Heart right ventricle (tissue), 16 donors: ENCODE results near the gene EEF1AKMT2. TPM values are rescaled to one million over a fixed set of nuclear protein-coding genes. Genes with fewer than 3 reads are reported as not detected.
A peak's percentile ranks its signal among the peaks of the same experiment; 100 is the strongest.
"Not testable (repeated sequence)": the region's sequence is repeated elsewhere in the genome, so short reads cannot be mapped to it uniquely, and the experiment has no call there.

Experiments used
- ATAC-seq, 8 donors: fragments of 200-7000 bp; cut with Tn5 transposase; one replicate each; pipeline ENCODE4 v1.9.1; 2020; ENCODE audit warnings: mild to moderate bottlenecking in 8 of 8, moderate library complexity in 8 of 8, moderate number of reproducible peaks in 1 of 8
- DNase-seq, 2 donors: peaks; one replicate each; pipeline ENCODE4 v3.0.0-alpha.2; 2020
- H3K27ac ChIP-seq, 10 donors: fragments of 200-600 bp; sonication (generic) in 2 of 10; one replicate each; pipeline versions ENCODE4 v1.5.0 to v1.8.0; 2020 to 2022; ENCODE audit warnings: mild to moderate bottlenecking in 3 of 10
- H3K27me3 ChIP-seq, 7 donors: fragments of 200-600 bp; one replicate each; pipeline ENCODE4 v1.8.0; 2021 to 2022; ENCODE audit warnings: mild to moderate bottlenecking in 2 of 7
- H3K36me3 ChIP-seq, 9 donors: fragments of 200-600 bp; sonication (generic) in 1 of 9; one replicate each; pipeline versions ENCODE4 v1.5.0 to v1.8.0; 2020 to 2022; ENCODE audit warnings: mild to moderate bottlenecking in 2 of 9
- H3K4me1 ChIP-seq, 9 donors: fragments of 200-600 bp; sonication (generic) in 1 of 9; one replicate each; pipeline versions ENCODE4 v1.5.0 to v1.8.0; 2020 to 2022; ENCODE audit warnings: mild to moderate bottlenecking in 4 of 9
- H3K4me3 ChIP-seq, 10 donors: fragments of 200-600 bp; sonication (generic) in 2 of 10; one replicate each; pipeline versions ENCODE4 v1.5.0 to v1.8.0; 2020 to 2022; ENCODE audit warnings: mild to moderate bottlenecking in 7 of 10, moderate library complexity in 2 of 10
- H3K9me3 ChIP-seq, 11 donors: fragments of 200-600 bp in 10 of 11; sonication (generic) in 2 of 11; one replicate each; pipeline versions ENCODE4 v1.5.0 to v1.8.0; 2013 to 2022; ENCODE audit warnings: mild to moderate bottlenecking in 2 of 11, control low read depth in 1 of 11, moderate library complexity in 1 of 11
- WGBS, 2 donors: extraction: QIAGEN DNeasy Blood & Tissue Kit; methylation state at CpG; one replicate each; pipeline ENCODE4 v1.1.7; 2013; ENCODE audit warnings: inconsistent platforms in 1 of 2; 5-methylcytosine and 5-hydroxymethylcytosine counted together
- intact Hi-C, 10 donors: fragments of 100-400 bp; cut with DNase I; formaldehyde crosslinking; loops; one replicate each; pipeline versions ENCODE4 v1.11.1 to v1.14.2; 2022
- polyA plus RNA-seq, 2 donors: library from polyadenylated mRNA; stranded (reverse); fragments of 200-250 nt; gene quantifications; one replicate each; pipeline ENCODE4 v1.2.3, GENCODE V29; 2013
- total RNA-seq, 10 donors: library from RNA; stranded (reverse); fragmentation: NEBNext Ultra II Directional in 3 of 10; extraction: Animal tissue kit (Norgen Biotek cat#: 25700) in 3 of 10; gene quantifications; one replicate each; pipeline versions ENCODE4 v1.2.1 to v1.2.4, GENCODE V29; 2021 to 2023
- TF ChIP-seq, protein P1 (sequence below), 9 donors: fragments of 200-600 bp; sonication (generic) in 2 of 9; IDR thresholded peaks; one replicate each; pipeline versions ENCODE4 v1.5.0 to v1.8.0; 2021 to 2022; ENCODE audit warnings: antibody characterized with exemption in 9 of 9, mild to moderate bottlenecking in 5 of 9, moderate library complexity in 1 of 9
- donor health status: Arrhythmogenic right ventricular cardiomyopathy.
- donor health status: ischemic (EF 13 %, LVEDD 7.1; RV severe dilation, severe dysfunction).
- donor health status: healthy with polysubstance abuse.
- donor health status: DM: no; HTN: yes; CAD: no.
- donor health status: DM: no; HTN: no; CAD: no.
- donor health status: ischemic (EF 25% LVEDD 6.9; RV normal size, moderate dysfunction).
- donor health status: ischemic (EF 25% LVEDD 5.7; RV mildly dilated, moderate dysfunction).
- donor health status: healthy.
- donor health status: DM: yes; HTN: yes; CAD: no.
- donor health status: Ischemic cardiomyopathy.
- donor health status: ischemic (EF 35%, LVEDD 5.7; RV mildly dilated, moderate dysfunction).
- donor health status: nonischemic (EF 11% LVEDD 7.7; RV severe dilation, severe dysfunction).
- donor health status: DM: yes; HTN: yes; CAD: no.
- donor health status: PGD.
- donor health status: ischemic (EF 29% LVEDD 5.4; RV normal size, mild dysfunction).
- donor health status: nonischemic (EF 23%, LVEDD 6.1; RV moderate dilation, normal function).

Gene EEF1AKMT2
- total and polyA plus RNA-seq, 12 donors, result 7.4 to 18.8 (median 13.0) TPM

DNA sequence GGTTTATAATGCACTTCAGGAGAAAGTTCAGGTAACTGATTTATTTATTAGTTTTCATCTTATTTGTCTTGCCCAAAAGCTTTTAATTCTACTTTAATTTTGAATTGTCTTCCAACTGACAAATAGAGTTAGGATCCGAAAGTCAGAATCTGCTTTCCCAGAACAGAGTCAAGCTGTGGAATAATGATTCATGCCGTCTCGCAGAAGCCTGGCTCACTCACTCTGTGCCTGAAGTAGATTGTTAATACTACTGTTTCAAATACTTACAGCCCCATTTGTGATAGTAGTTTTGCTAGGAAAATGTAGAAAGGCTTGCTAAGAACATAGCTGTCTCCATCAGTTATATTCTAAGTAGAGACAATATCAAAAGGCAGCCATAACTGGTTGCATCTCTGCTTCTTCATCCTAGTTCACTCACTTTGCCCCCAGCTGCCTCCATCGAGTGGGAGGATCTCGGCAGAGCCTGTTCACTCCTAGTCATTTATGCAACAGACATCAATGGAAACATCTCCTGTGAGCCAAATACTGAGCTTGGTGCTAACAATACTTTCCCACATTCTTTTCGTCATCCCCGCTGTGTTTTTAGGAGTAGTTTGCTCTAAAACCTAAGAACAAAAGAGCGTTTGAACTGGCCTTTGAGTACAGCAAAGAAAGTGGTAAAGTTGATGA is 37.9 kb upstream of the EEF1AKMT2 start:
- H3K27ac ChIP-seq, result no peak overlapping the region
- H3K27me3 ChIP-seq, result no peaks in the 10 kb centered on the region
- peaks cover 0 to 92% (median 57%) of the 10 kb centered on the region in 9 donors for H3K36me3 ChIP-seq
- WGBS, 2 donors, result 90 to 96% methylated on average over 8 of the region's 8 CpGs
- no peak for DNase-seq
- ATAC-seq, result no peak
- TF ChIP-seq, protein P1, sequence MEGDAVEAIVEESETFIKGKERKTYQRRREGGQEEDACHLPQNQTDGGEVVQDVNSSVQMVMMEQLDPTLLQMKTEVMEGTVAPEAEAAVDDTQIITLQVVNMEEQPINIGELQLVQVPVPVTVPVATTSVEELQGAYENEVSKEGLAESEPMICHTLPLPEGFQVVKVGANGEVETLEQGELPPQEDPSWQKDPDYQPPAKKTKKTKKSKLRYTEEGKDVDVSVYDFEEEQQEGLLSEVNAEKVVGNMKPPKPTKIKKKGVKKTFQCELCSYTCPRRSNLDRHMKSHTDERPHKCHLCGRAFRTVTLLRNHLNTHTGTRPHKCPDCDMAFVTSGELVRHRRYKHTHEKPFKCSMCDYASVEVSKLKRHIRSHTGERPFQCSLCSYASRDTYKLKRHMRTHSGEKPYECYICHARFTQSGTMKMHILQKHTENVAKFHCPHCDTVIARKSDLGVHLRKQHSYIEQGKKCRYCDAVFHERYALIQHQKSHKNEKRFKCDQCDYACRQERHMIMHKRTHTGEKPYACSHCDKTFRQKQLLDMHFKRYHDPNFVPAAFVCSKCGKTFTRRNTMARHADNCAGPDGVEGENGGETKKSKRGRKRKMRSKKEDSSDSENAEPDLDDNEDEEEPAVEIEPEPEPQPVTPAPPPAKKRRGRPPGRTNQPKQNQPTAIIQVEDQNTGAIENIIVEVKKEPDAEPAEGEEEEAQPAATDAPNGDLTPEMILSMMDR (IDR thresholded peaks at IDR 0.05), result no peak
- intact Hi-C loops, result loop anchor here in 8 of 10 donors (5.0 to 10.0 kb wide), 3 partner anchors 295 to 307 kb away; no protein-coding TSS in a partner anchor
- no peak overlapping the region for H3K4me3 ChIP-seq
- no peaks in the 10 kb centered on the region for H3K4me1 ChIP-seq
- H3K9me3 ChIP-seq, result no peaks in the 10 kb centered on the region

DNA sequence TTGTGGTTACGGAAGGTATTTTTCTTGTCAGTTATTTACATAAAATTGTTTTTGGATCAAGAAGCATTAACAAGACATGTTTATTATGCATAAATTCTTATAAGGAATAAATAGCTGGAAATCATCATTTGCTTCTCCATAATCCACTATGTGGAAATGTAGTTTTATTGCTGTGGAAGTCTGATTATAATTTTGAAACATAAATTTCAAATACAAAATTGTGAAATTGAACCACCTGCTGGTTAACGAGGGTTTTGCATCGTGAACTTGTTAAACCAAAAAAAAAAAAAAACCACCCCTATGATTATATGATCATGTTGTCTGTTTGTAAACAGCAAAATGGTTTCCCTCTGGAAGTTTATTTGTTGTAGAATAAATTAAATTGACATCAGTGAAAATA is 35.8 kb upstream of the EEF1AKMT2 start:
- Histone ChIP-seq H3K4me3 (no peak overlapping the region), H3K9me3 (no peaks in the 10 kb centered on the region), H3K4me1 (no peaks in the 10 kb centered on the region), H3K27me3 (no peaks in the 10 kb centered on the region), H3K36me3 (peaks cover 0 to 80% (median 43%) of the 10 kb centered on the region in 9 donors), H3K27ac (no peak overlapping the region)
- intact Hi-C loops, result loop anchor here (2.0 to 10.0 kb wide), 4 partner anchors 293 to 305 kb away; no protein-coding TSS in a partner anchor
- DNase-seq, result no peak
- 48 to 64% methylated on average over 3 of the region's 3 CpGs for WGBS, 2 donors
- ATAC-seq, result no peak
- TF ChIP-seq, protein P1 (IDR thresholded peaks at IDR 0.05), result peak; percentile 25 to 72 (median 58)

DNA sequence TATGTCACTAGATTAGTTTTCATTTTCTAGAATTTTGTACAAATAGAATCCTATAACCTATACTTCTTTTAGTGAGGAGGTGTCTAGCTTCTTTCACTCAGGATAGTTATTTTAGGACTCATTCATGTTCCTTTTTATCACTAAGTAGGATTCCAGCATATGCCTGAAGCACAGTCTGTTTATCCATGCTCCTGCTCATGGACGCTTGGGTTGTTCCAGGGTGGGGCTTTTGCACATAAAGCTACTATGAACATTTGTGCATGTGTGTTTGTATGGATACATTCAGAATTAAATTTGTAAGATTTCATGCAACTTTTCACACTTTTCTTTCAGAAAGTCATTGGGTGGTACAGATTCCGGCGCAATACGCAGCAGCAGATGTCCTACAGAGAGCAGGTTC is 34.6 kb upstream of the EEF1AKMT2 start:
- no peaks in the 10 kb centered on the region for H3K27me3 ChIP-seq
- DNase-seq (no peak), ATAC-seq (no peak)
- H3K9me3 ChIP-seq, result no peaks in the 10 kb centered on the region
- TF ChIP-seq, protein P1 (IDR thresholded peaks at IDR 0.05), result no peak
- no peaks in the 10 kb centered on the region for H3K4me1 ChIP-seq
- intact Hi-C loops, result loop anchor here (2.0 to 10.0 kb wide), 4 partner anchors 291 to 304 kb away; no protein-coding TSS in a partner anchor
- H3K4me3 ChIP-seq, result no peak overlapping the region
- H3K27ac ChIP-seq, result no peak overlapping the region
- peaks cover 0 to 80% (median 36%) of the 10 kb centered on the region in 9 donors for H3K36me3 ChIP-seq
- WGBS, 2 donors, result 89 to 92% methylated on average over 4 of the region's 4 CpGs

DNA sequence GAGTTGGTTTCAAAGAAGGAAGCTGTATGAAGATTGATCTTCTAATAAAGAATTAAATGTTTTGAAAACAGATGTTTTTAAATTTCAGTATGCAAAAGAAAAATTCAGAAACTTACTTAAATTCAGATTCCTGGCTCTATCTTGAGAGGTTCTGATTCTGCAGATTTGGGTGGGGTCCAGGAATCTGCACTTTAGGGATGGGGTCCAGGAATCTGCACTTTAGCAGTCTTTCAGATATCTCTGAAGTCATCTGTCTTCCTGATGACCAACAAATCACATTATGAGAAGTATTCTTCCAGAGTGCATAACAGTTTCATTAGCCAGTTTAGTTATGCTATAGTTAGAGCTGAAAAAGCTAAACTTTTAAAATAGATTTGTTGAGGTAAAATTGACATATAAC is 34.0 kb upstream of the EEF1AKMT2 start:
- TF ChIP-seq, protein P1 (IDR thresholded peaks at IDR 0.05), result no peak
- intact Hi-C loops, result loop anchor here (2.0 to 10.0 kb wide), 4 partner anchors 291 to 303 kb away; no protein-coding TSS in a partner anchor
- Histone ChIP-seq H3K27ac (no peak overlapping the region), H3K4me1 (no peaks in the 10 kb centered on the region), H3K36me3 (peaks cover 0 to 80% (median 33%) of the 10 kb centered on the region in 9 donors), H3K4me3 (no peak overlapping the region), H3K9me3 (no peaks in the 10 kb centered on the region), H3K27me3 (no peaks in the 10 kb centered on the region)
- DNase-seq, result no peak
- no peak for ATAC-seq

DNA sequence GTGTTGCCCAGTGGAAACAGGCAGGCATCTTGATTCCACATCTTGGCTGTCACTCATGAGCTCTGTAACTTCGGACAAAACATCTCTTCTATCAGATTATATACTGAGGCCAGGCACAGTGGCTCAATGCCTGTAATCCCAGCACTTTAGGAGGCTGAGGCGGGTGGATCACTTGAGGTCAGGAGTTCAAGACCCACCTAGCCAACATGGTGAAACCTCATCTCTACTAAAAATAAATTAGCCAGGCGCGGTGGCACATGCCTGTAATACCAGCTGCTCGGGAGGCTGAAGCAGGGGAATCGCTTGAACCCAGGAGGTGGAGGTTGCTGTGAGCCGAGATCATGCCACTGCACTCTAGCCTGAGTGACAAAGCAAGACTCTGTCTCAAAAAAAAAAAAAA is 33.2 kb upstream of the EEF1AKMT2 start:
- H3K36me3 ChIP-seq, result peaks cover 0 to 80% (median 30%) of the 10 kb centered on the region in 9 donors
- H3K4me3 ChIP-seq, H3K4me1 ChIP-seq, DNase-seq, H3K27me3 ChIP-seq, H3K9me3 ChIP-seq, ATAC-seq, H3K27ac ChIP-seq: not testable (repeated sequence)
- intact Hi-C loops, result loop anchor here in 8 of 10 donors (5.0 to 10.0 kb wide), 3 partner anchors 290 to 303 kb away; no protein-coding TSS in a partner anchor
- WGBS, 2 donors, result 81 to 88% methylated on average over 7 of the region's 7 CpGs
